ENCODE measurements around the gene BCAR1. TPM values are rescaled to one million over a fixed set of nuclear protein-coding genes. Genes with fewer than 3 reads are reported as not detected.
"Not testable (repeated sequence)": the region's sequence is repeated elsewhere in the genome, so short reads cannot be mapped to it uniquely, and the experiment has no call there.

Gene BCAR1
- total and polyA plus RNA-seq, 3 donors from 2014 or later, result 83.8 to 201 (median 139) TPM

- Histone ChIP-seq H3K9me3 (no peaks in the 10 kb centered on the region), H3K27ac (no peak overlapping the region), H3K4me1 (no peaks in the 10 kb centered on the region), H3K36me3 (ENCODE audit: low read depth, missing control alignments) (no peaks in the 10 kb centered on the region), H3K4me3 (no peak overlapping the region), H3K27me3 (no peaks in the 10 kb centered on the region)
- DNase-seq, result no peak
- TF ChIP-seq CTCF (IDR thresholded peaks at IDR 0.05), result no peak
- no peak for TF ChIP-seq POLR2A (IDR thresholded peaks at IDR 0.05)
- WGBS, 2 donors, result 86 to 90% methylated on average over 9 to 11 of the region's 11 CpGs
- intact Hi-C loops (cut with DNase I; ENCODE audit: low total_unique reads), result loop anchor here (2.0 kb wide), 1 partner anchor 17 kb away; no protein-coding TSS in a partner anchor
Observed at GRCh38 chr16:75207831-75208230, 43.6 kb downstream of the BCAR1 start.

- Histone ChIP-seq H3K4me1 (no peaks in the 10 kb centered on the region), H3K4me3 (no peak within 1 kb of the TSS), H3K27ac (no peak within 1 kb of the TSS), H3K9me3 (no peaks in the 10 kb centered on the region), H3K27me3 (no peaks in the 10 kb centered on the region), H3K36me3 (ENCODE audit: low read depth, missing control alignments) (no peaks in the 10 kb centered on the region)
- WGBS, 2 donors, result 72 to 80% methylated on average over 11 to 21 of the region's 24 CpGs
- DNase-seq, result no peak
- intact Hi-C loops (cut with DNase I; ENCODE audit: low total_unique reads), result loop anchor here (2.0 kb wide), 1 partner anchor 18 kb away; no protein-coding TSS in a partner anchor
- TF ChIP-seq CTCF (IDR thresholded peaks at IDR 0.05) (no peak), POLR2A (IDR thresholded peaks at IDR 0.05) (no peak)
Observed at GRCh38 chr16:75206749-75207451, 44.5 kb downstream of the BCAR1 start, which contains the start of gene CTRB2. TSS of gene CTRB2 (minus strand) at chr16:75207161. CDS start at chr16:75207141, 20 bp downstream.

- not testable (repeated sequence) for H3K4me3 ChIP-seq; H3K27ac ChIP-seq; H3K9me3 ChIP-seq; H3K27me3 ChIP-seq; H3K36me3 ChIP-seq (ENCODE audit: low read depth, missing control alignments); DNase-seq; H3K4me1 ChIP-seq
- 77 to 90% methylated on average over 9 to 19 of the region's 25 CpGs for WGBS, 2 donors
- intact Hi-C loops (cut with DNase I; ENCODE audit: low total_unique reads), result loop anchor here (2.0 kb wide), 1 partner anchor 19 kb away; no protein-coding TSS in a partner anchor
Observed at GRCh38 chr16:75205961-75206748, 45.3 kb downstream of the BCAR1 start.

- H3K9me3 ChIP-seq; DNase-seq; intact Hi-C loops (cut with DNase I; ENCODE audit: low total_unique reads); H3K27me3 ChIP-seq; H3K4me1 ChIP-seq; H3K27ac ChIP-seq; H3K36me3 ChIP-seq (ENCODE audit: low read depth, missing control alignments); H3K4me3 ChIP-seq: not testable (repeated sequence)
- 92% methylated on average over 11 of the region's 19 CpGs; no CpG with 5 or more reads in 1 of the 2 donors for WGBS, 2 donors
Observed at GRCh38 chr16:75205438-75205837, 46.0 kb downstream of the BCAR1 start.

GRCh38 chr16:75204905-75205304 lies 46.5 kb downstream of the BCAR1 start:
- DNase-seq; H3K36me3 ChIP-seq (ENCODE audit: low read depth, missing control alignments): not testable (repeated sequence)
- no CpG with 5 or more reads among the region's 20 CpGs for WGBS, 2 donors

GRCh38 chr16:75204410-75204758 lies 47.0 kb downstream of the BCAR1 start:
- Histone ChIP-seq H3K27me3 (no peaks in the 10 kb centered on the region), H3K27ac (no peak overlapping the region), H3K4me1 (peaks cover 5% of the 10 kb centered on the region), H3K9me3 (no peaks in the 10 kb centered on the region), H3K4me3 (no peak overlapping the region), H3K36me3 (ENCODE audit: low read depth, missing control alignments) (no peaks in the 10 kb centered on the region)
- intact Hi-C loops (cut with DNase I; ENCODE audit: low total_unique reads), result no loop called here
- DNase-seq, result no peak
- WGBS, 2 donors, result 96% methylated on average over 5 of the region's 6 CpGs; no CpG with 5 or more reads in 1 of the 2 donors
- TF ChIP-seq POLR2A (IDR thresholded peaks at IDR 0.05), result no peak
- no peak for TF ChIP-seq CTCF (IDR thresholded peaks at IDR 0.05)

More at GRCh38 chr16:75204905-75205304, 46.5 kb downstream of the BCAR1 start:
- H3K4me3 ChIP-seq; H3K4me1 ChIP-seq; H3K9me3 ChIP-seq; intact Hi-C loops (cut with DNase I; ENCODE audit: low total_unique reads); H3K27me3 ChIP-seq; H3K27ac ChIP-seq: not testable (repeated sequence)
